AG04449 (cell line): ENCODE measurements around the gene VEGFB.
A peak's percentile ranks its signal among the peaks of the same experiment; 100 is the strongest.

Experiments
- CTCF ChIA-PET: fragments of 350-600 bp; formaldehyde crosslinking; extraction: SDS; loops from one replicate; lab custom pipeline; 2021; ENCODE audit warnings: antibody characterized with exemption; lab: Yijun Ruan, JAX
- POLR2A ChIA-PET: fragments of 400-600, 350-600 bp; formaldehyde crosslinking; extraction: SDS; loops from one replicate; lab custom pipeline; 2020; ENCODE audit warnings: antibody characterized with exemption, inconsistent platforms; lab: Yijun Ruan, JAX
- DNase-seq: peaks from one replicate; pipeline ENCODE4 v3.0.0-alpha.2; 2010; ENCODE audit warnings: low read depth, low spot score
- H3K4me3 ChIP-seq: 2 replicates; pipeline ENCODE4 v1.5.1; 2011; ENCODE audit warnings: low read depth, mild to moderate bottlenecking, control low read depth, low read length
- CTCF ChIP-seq: IDR thresholded peaks from one replicate; pipeline ENCODE4 v1.5.1; 2011; ENCODE audit warnings: mild to moderate bottlenecking, moderate library complexity, low read length, control low read depth, inconsistent platforms; ENCODE audit not compliant: insufficient read depth; ENCODE audit errors: missing control alignments

Gene VEGFB

GRCh38 chr11:64223001-64223651 lies 11.3 kb upstream of the VEGFB start:
- POLR2A ChIA-PET = no interaction called here
- no peak for TF ChIP-seq CTCF
- CTCF ChIA-PET = interaction anchor here (0.5 to 5.2 kb wide), 6 partner anchors 11 to 81 kb away, joined by 3 to 56 read pairs (median 5); partner anchors contain the start of gene FERMT3
- H3K4me3 ChIP-seq = no peak overlapping the region
- no peak for DNase-seq

GRCh38 chr11:64224151-64224890 lies 10.1 kb upstream of the VEGFB start:
- DNase-seq = no peak
- TF ChIP-seq CTCF = no peak
- ChIA-PET POLR2A (no interaction called here), CTCF (interaction anchor here (1.0 to 5.2 kb wide), 4 partner anchors 12 to 80 kb away, joined by 3 to 56 read pairs (median 8); partner anchors contain the start of gene FERMT3)
- H3K4me3 ChIP-seq = no peak overlapping the region

- CTCF ChIA-PET = interaction anchor here (0.6 to 5.2 kb wide), 6 partner anchors 10 to 79 kb away, joined by 3 to 56 read pairs (median 6); partner anchors contain the start of gene FERMT3
- H3K4me3 ChIP-seq = peak overlapping the region; percentile 91
- no peak for DNase-seq
- TF ChIP-seq CTCF = no peak
- POLR2A ChIA-PET = interaction anchor here (1.6 kb wide), 1 partner anchor 11 kb away, joined by 6 read pairs; no protein-coding TSS in a partner anchor
Measured at GRCh38 chr11:64224891-64225607, 9.3 kb upstream of the VEGFB start.

- TF ChIP-seq CTCF = peak; percentile 27
- no peak for DNase-seq
- POLR2A ChIA-PET = interaction anchor here (0.9 to 2.5 kb wide), 7 partner anchors 11 to 44 kb away, joined by 3 to 20 read pairs (median 5); partner anchors contain the start of gene FKBP2
- CTCF ChIA-PET = interaction anchor here (0.6 to 5.2 kb wide), 10 partner anchors 10 to 78 kb away, joined by 3 to 56 read pairs (median 4); partner anchors contain the start of gene FERMT3
- H3K4me3 ChIP-seq = peak within 1 kb of the TSS; percentile 91
Measured at GRCh38 chr11:64225608-64226506, 8.5 kb upstream of the VEGFB start, which contains the start of the genes NUDT22 and TRPT1. Gene NUDT22 (plus strand): TSS chr11:64226274. CDS start chr11:64226653, 379 bp downstream. Gene TRPT1 (minus strand): TSS chr11:64226186. CDS start chr11:64225860, 326 bp downstream.

- TF ChIP-seq CTCF = no peak
- peak overlapping the region; percentile 91 for H3K4me3 ChIP-seq
- no peak for DNase-seq
- ChIA-PET CTCF (interaction anchor here (1.0 to 5.2 kb wide), 8 partner anchors 12 to 77 kb away, joined by 3 to 56 read pairs (median 6); partner anchors contain the start of gene FERMT3), POLR2A (interaction anchor here (0.8 to 2.5 kb wide), 8 partner anchors 12 to 44 kb away, joined by 3 to 20 read pairs (median 4); partner anchors contain the start of gene FKBP2)
Measured at GRCh38 chr11:64226507-64227051, 7.8 kb upstream of the VEGFB start.
